Activated naive CD4-positive, alpha-beta T cell (primary cell): Measurements from ENCODE around the gene HNRNPAB.
A peak's percentile ranks its signal among the peaks of the same experiment; 100 is the strongest.
"Not testable (repeated sequence)": the region's sequence is repeated elsewhere in the genome, so short reads cannot be mapped to it uniquely, and the experiment has no call there.

Source experiments
- DNase-seq, 4 experiments: peaks; one replicate each; lab custom pipeline; 2025; lab: John Stamatoyannopoulos, UW

Gene HNRNPAB

DNA sequence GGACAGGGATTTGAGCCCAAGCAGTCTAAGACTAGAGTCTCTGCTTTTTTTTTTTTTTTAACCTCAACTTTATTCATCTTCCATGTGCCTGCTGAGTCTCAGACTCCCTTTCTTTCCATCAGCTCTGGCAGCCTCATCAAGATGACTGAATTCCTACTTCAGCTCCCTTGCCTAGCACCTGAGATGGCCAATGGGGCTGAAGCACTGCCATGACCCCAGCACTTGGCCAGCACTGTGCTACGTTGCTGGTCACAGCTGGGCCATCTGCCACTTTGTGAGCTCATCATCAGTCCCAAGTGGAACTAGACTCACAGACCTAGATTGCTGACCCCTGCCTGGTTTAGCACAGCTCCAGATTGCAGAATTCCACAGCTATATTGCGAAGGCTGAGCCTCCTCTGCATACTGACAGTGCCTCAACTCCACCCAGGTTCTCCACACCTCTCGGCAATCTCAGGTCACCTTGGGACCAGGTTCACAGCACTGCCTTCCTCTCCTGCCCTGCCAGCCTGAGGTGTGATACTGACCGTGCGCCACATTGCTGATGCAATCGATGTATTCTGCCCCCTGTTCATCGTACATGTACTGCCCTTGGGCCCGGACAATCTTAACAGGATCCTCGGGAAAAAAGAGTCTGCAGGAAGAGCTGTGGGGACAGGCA lies 26.7 kb downstream of the HNRNPAB start:
- no peak for DNase-seq

DNA sequence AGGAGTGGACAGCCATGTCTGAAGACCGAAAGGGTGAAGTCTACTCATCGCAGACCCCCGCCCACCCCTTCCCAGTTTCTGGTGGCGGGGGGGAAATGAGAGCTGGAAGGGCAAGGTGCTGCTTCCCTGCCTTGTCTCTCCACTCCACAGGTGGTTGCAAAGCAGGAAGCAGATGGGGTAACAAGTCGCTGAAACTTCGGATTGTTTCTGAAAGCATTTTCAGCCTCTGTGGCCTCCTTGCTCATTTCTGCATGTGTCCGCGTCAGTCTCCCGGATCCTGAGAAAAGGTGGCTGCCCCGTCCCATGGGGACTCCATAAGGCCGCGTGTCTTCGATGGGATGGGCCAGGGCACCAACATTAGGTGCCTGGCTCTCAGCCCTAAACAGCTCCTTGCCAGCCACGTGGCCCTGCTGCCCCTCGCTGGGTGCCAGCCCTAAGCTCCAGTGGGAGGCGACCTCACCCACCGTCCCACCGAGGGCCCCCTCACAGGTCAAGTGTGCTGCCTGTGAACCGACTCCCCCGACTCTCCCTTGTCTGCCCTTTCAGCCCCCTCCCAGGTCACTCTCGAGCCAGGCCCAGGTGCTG lies 27.3 kb downstream of the HNRNPAB start:
- DNase-seq = no peak

DNA sequence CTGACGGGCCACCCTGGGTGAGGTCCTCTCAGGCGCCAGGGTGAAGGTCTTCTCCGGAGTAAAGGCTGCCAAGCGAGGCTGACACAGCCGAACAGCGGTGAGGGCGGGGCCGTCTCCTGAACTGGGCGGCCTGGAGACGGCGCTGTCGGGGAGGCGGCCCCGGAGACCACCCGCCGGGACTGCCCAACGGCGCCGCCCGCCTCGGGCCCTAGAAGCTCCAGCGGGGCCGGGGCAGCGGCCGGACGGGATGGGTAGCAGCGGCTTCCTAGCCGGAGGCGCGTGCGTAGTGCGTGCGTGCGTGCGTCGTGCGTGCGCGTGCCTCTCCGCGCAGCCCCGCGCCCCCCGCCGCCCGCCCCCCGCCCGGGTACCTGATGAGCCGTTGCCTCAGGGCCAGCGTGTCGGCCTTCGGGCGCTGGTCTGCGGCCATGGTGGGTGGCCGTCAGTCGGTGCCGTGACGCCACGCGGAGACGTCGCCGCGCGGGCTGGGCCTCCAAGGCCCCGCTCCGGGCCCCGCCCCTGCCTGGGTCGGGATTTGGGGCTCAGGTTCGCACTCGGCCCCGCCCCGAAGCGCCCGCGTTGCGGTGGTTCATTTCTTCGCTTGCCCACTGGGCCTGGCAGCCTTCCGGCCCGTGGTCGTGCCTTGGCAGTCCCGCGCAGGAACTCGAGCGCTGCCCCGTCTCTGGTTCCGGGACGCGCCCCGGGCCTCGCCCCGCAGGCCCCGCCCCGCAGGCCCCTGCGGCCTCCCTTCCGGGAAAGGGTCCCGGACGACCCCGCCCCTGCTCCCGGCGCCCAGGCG lies 28.0 kb downstream of the HNRNPAB start, which contains the start of gene PHYKPL:
Gene PHYKPL (minus strand): TSS at position 679 of the 796 bp plus-strand sequence. CDS start 252 bp downstream, at position 427.
- peak in 3 of 4 experiments; percentile 37 to 74 (median 50) for DNase-seq

DNA sequence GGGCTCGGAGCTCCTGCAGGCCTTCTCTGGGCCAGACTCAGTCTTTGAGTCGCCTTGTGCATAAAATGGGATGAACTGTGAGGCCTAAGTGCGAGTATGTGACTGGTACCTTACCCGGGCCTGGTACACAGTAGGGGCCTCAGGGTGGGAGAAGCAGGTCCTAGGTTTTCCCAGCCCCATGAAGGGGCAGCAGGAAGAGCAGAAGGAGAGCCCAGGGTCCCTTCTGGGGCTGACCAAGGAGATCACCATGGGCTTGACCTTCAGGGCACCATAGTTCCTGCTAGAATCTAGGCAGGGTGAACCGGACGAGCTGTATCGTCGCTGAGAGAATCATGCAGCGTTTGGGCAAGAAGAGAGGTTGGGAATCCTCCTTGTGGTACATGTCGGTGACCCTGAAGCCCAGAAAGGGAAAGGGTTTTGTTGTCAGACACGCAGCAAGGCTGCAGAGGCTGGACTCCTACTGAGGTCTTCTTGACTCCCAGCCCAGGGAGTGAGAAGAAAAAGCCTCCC lies 28.6 kb downstream of the HNRNPAB start:
- DNase-seq = no peak

DNA sequence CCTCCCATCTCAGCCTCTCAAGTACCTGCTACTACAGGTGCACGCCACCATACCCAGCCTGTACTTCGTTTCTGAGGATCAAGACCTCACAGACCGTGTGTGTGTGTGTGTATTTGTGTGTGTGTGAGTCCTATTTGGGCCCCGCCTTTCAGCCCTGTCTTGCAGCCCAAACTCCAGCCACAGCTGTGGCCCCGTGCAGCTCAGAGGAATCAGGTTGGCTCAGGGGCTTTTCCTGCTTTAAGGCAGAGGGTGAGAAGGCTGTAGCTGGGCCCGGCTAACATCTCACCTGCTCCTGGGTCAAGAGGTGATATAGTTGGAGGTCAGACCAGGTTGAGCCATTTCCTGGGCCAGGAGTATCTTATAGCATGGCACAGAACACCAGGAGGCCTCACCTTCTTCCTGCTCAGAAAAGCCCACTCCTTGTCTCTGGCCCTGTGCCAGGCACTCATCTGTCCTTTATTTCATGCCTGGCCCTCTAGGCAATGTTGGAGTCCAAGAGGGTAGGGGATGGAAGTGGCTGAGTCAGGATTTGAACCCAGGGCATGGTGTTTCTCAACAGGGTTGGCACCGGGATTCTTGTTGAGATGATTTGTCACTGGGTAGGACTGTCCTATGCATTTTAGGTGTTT lies 29.9 kb downstream of the HNRNPAB start:
- no peak for DNase-seq

DNA sequence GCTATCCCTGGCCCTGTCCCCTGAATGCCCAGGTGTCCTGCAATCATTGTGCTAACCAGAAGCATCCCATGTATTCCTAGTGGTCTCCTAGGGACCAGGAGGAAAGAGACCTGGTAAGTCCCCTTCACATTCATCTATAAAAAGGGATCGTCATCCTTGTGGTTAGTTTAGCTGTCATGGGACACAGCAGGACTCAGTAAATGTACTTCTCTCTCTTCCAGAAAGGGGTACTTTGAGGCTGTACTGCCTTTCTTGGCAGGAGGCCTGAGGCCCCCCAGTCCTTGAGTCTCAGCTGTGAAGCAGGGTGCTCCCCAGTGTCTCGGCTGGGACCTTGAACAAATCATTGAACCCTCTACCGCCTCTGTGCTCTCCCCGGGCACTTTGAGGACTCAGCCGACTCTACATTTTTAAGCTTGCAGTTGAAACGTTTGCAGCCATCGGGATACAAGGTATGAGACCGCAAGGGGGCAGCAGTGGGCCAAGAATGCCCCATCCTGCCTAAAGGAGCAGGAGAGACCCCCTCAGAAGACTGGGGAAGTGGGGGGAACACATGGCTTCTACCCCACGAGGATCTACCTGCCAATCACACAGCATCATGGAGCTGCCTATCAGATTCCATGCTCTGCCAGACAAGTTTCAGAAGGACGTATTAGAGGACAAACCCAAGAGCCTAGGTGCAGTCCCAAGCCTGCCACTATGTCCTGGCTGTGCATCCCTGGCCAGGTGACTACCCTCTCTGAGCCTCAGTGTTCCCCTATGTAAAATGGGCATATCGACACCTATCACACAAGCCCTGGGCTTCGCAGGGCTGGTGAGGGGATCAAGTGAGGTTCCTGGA lies 30.6 kb downstream of the HNRNPAB start:
- peak; percentile 22 to 73 (median 58) for DNase-seq

DNA sequence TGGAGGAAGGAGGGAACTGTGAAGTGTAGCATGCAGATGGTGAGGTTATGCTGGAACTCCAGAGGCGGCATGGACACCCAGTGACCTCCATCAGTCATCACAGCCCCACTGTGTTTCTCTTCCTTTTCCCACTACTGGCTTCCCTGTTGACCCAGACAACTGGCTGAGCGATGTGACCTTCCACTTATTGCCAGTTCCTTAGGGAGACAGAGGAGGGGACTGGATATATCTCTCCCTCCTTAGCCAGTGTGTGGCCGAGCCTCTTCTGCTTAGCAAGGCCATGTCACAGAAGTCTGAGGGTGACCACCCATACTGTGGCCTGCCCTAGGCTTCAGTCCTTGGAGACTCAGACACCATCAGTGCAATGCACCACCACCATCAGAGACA lies 31.2 kb downstream of the HNRNPAB start:
- no peak for DNase-seq

DNA sequence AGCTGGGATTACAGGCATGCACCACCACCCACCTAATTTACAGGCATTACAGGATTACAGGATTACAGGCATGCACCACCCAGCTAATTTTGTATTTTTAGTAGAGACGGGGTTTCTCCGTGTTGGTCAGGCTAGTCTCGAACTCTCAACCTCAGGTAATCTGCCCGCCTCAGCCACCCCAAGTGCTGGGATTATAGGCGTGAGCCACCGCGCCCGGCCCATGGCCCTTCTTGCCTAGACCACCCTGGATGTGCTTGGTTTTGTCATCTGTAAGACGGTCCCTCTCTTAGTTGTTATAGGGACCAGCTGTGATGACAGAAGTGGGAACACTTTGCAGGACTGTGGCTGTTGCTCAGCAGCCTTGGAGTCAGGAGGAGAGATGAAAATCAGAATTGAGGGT lies 31.8 kb downstream of the HNRNPAB start:
- DNase-seq = no peak

DNA sequence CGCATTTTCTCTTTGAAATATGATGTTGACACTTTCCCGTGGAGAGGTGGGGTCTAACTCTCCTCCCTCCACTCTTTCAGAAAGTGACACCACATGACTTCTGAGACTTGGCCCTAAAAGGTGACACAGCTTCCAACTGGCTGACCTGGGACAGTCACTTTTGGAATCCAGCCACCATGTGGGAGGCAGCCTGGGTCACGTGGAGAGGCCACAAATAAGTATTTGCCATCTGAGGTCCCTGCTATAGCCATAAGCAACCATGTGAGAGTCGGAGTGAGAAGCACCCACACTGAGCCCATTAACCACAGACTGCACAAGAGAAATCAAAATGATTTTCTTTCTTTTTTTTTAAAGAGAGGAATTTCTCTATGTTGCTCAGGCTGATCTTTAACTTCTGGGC lies 32.3 kb downstream of the HNRNPAB start:
- no peak for DNase-seq

DNA sequence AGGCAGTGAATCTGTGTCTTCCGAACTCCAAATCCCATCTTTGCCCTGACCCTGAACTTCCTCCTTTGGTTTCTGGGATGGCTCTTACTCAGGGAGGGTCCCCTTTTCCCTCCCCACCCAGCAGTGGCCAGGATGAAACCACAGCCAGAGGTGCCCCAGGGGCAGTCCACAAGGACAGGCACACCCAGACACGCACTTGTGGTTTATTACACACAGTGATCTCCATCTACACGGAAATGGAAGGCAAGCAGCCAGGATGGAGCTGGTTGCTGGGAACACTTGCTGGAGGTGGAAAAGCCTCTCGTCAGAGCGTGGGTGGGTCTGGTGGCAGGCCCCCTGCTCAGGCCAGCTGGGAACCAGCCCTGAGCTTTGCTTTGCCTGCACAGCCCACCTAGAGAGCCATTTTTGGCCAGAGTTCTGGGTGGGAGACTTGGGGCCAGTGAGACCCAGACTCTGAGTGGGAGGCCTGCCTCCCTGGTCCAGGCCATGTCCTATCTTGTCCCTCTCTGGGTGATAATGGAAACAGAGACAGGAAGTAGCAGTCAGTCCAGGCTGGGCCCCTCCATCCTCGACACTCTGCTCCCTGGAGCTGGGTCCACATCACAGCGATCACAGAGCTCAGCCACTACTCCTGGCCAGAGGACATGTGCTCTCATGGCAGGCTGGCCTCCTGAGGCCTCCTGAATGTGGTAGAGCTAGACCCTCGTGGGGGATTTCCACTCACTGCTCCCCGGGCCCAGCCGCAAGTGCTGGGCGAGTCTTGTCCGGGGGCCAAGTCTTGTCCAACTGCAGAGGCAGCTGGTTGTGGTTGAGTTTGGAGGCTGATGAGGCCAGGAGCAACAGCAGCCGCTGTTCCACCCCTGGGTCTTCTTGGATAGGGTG lies 33.3 kb downstream of the HNRNPAB start:
- no peak for DNase-seq

DNA sequence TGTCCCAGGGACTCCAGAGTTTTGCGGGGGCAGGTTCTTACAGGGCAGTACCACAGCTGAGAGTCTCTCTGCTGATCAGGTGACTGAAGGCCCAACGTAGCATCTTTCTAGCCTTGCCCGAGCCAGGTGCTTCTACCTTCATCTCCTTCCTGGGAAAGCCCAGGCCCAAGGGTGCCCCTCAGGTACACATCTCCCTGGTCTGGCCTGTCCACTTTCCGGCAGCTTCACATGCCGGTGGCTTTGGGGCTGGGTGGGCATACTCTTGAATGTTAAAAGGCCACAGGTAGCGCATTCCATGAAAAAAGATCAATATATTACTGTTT lies 33.9 kb downstream of the HNRNPAB start:
- no peak for DNase-seq

DNA sequence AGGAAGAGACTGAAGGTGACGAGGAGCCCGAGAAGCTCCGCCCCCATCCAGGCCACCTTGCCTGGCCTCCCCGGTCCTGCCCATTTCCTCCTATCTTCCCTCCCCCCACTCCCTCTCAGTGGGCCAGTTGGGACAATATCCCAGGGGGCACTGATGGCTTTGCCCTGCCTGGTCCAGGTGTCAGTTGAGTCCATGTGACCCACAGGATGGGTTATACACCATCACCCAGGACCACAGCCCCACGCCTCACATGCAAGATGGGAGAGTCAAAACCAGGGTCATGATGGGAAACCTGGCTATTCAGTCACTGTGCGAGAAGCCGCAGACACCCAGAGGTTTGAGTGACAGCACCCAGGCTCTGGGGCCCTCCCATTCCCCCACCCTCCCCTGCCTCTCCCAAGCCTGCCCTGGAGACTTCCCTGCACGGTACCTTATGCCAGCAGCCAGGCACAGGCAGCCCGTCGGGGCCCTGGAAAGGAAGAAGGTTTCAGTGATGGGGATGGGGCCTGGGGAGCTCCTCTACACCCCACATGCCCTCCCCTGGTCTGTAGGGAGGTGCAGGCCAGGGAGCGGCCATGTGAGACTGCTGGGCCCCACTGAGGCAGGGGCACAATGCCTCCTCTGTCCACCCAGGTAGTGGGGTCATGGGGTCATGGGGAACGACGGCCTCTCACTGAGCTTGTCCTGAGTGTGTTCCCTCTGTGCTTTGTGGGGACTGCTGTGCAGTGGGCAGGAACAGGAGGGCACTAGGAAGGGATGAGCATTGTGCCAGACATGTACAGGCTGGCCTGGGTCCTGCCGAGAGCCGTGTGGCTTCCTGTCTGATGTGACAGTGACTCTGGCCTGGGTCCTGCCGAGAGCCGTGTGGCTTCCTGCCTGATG lies 34.6 kb downstream of the HNRNPAB start:
- DNase-seq = no peak

DNA sequence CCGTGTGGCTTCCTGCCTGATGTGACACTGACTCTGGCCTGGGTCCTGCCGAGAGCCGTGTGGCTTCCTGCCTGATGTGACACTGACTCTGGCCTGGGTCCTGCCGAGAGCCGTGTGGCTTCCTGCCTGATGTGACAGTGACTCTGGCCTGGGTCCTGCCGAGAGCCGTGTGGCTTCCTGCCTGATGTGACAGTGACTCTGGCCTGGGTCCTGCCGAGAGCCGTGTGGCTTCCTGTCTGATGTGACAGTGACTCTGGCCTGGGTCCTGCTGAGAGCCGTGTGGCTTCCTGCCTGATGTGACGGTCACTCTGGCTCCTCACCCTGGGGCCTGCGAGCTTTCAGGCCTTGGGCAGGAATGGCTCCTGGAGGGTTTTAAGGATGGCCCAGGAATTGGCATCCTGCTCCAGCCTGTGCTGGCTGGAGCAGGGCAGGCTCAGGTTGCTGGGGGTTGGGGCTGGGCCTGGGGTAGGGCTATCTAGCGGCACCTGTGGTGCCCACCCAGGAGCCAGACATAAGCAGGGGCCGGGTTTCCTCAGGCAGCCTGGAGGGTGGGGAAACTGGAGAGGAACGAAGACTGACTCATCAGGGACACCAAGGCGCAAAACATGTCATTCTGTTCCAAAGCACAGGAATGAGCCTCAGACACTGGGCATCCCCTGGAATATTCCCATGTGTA lies 35.4 kb downstream of the HNRNPAB start:
- not testable (repeated sequence) for DNase-seq

DNA sequence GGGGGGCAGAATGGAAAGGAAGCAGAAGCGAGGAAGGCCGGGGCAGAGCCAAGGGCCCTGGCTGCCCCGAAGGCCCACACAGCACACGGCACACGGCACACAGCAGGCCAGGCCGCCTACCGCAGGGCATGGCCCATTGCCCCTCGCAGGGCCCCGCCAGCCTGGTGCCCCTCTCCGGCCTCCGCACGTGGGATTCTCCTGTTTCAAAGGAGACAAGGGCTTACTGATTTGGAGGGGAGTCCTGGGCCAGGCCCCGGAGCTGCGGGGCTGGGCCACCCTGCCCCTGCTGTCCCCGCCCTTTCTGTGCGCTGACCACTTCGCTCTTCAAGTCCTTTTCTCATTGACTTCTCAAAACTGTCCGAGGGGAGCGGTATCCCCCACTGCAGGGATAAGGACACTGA lies 36.0 kb downstream of the HNRNPAB start:
- DNase-seq = no peak

DNA sequence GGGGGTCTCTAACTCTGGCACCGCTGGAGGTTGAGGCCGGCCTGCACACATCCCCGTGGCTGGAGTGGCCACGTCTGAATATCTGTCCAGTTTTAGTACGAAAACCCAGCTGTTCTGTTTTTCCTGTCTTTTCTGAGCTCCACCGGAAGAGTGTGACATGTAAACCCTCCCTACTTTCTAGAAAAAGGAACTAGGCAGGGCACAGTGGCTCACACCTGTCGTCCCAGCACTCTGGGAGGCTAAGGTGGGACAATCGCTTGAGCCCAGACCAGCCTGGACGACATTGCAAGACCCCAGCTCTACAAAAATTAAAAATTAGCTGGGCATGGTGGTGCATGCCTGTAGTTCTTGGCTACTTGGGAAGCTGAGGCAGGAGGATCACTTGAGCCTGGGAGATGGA lies 36.4 kb downstream of the HNRNPAB start:
- DNase-seq = no peak

DNA sequence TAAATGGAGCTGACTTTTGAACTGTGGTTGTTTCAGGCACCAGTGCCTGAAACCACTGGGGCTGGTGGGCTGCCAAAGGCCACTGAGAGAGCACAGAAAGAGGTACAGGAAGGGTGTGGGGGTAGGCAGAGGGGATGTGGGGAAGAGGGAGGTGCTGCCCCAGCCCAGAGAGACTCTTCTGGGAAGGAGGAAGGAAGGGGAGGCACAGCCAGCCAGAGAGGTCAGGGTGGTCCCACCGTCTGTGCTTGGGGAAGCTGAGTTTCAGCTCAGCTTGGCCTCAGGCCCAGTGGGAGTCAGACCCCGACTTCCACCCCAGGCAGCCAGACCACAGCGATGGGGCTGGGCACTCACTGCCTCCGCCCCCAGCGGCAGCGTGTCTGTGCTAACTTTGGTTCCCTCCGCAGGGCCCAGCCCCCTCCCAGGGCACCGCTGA lies 36.9 kb downstream of the HNRNPAB start:
- no peak for DNase-seq

DNA sequence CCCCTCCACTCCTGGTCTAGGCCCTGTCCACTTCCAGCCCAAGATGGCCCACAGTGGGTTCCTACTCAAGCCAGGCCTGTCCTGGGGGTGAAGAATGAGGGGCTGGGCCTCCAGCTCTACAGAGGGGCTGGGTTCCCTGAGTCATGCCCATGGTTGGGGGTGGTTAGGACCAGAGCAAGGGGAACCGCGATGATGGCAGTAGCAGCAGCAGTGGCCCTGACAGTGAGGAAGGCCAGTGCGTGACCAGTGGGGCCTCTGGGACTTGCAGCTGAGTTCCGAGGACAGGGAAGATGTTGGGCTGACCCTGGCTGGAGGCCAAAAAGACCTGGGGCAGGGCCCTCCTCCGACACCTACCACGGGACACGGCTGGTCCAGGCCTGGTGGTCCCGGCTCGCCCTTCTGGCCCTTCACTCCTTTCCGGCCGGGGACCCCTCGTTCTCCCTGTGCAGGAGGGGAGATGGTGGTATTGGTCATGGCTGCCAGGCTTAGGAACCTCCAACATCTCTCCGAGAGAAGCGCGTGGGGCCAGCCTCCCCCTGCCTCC lies 37.4 kb downstream of the HNRNPAB start:
- DNase-seq = no peak

DNA sequence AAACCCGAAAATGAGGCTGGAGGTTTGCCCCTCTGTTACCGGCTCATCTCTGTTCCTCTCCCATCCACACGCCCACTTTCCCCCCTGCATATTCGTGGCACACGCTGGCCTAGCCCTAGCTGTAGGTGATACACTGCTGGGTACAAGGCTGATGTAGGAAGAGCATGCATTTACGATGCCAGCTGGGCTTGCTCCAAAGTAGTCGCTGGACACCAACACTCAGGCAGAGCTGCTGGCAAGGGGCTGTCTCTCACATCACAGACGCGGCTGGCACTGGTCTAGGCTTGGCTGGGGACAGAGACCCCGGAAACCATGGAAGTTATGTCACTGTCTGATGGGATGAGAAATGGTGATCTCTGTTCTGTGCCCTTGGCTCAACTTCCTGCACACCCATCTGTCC lies 38.1 kb downstream of the HNRNPAB start:
- DNase-seq = no peak

DNA sequence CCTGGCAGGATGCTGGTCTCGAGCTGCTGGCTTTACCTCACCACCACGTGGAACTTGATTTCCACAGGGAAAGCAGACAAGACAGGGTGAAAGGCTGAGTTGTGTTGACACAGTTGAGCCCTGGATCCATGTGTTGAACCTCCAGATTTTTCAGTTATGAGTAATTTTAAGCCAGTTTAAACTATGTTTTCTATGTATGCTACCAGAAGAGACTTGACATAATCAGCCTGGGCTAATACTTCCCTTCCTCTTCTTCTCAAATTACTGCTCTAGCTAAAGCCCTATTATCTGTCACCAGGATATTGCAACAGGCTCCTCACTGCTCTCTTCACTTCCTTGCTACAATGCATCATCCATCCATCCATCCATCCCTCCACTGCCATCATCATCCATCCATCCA lies 40.2 kb downstream of the HNRNPAB start:
- DNase-seq = no peak
